NCI-H69 (cell line): ENCODE measurements around the gene LCE1E.

Experiments
- DNase-seq: peaks from one replicate; lab custom pipeline; 2025; lab: John Stamatoyannopoulos, UW

LCE1E gene

GRCh38 chr1:152777510-152778137, 8.4 kb upstream of the LCE1E start:
- peak; percentile 50 for DNase-seq

GRCh38 chr1:152783095-152783494, 3.0 kb upstream of the LCE1E start:
- no peak for DNase-seq

- no peak for DNase-seq
These were observed 9.6 kb downstream of the LCE1E start for GRCh38 chr1:152795686-152796085.

GRCh38 chr1:152796421-152796820, 10.4 kb downstream of the LCE1E start, which contains the start of gene LCE1D:
Gene LCE1D (plus strand): TSS chr1:152796721. CDS start chr1:152797795, 1,074 bp downstream.
- DNase-seq, result no peak

- no peak for DNase-seq
These were observed 15.3 kb downstream of the LCE1E start for GRCh38 chr1:152801333-152801732.

GRCh38 chr1:152806576-152806975, 20.5 kb downstream of the LCE1E start, which contains the start of gene LCE1C:
Gene LCE1C (minus strand): TSS chr1:152806651. CDS start chr1:152805478, 1,173 bp downstream.
- no peak for DNase-seq

- DNase-seq, result no peak
These were observed 25.0 kb downstream of the LCE1E start for GRCh38 chr1:152811050-152811449.

GRCh38 chr1:152811671-152812070, 25.6 kb downstream of the LCE1E start, which contains the start of gene LCE1B:
Gene LCE1B (plus strand): TSS chr1:152811971. CDS start chr1:152812447, 476 bp downstream.
- DNase-seq, result no peak

GRCh38 chr1:152817309-152817708, 31.3 kb downstream of the LCE1E start:
- DNase-seq, result no peak

- DNase-seq, result no peak
These were observed 37.2 kb downstream of the LCE1E start for GRCh38 chr1:152823294-152823693.

- DNase-seq, result no peak
These were observed 38.9 kb downstream of the LCE1E start for GRCh38 chr1:152824964-152825363.

GRCh38 chr1:152827173-152827572, 41.1 kb downstream of the LCE1E start, which contains the start of gene LCE1A:
Gene LCE1A (plus strand): TSS chr1:152827473. CDS start chr1:152827473, 0 bp downstream.
- DNase-seq, result no peak

- DNase-seq, result no peak
These were observed 50.8 kb downstream of the LCE1E start for GRCh38 chr1:152836870-152837269.
